Spleen (tissue), 11 donors: ENCODE results near the gene MARCHF9. TPM values are rescaled to one million over a fixed set of nuclear protein-coding genes. Genes with fewer than 3 reads are reported as not detected.

ENCODE experiments used
- DNase-seq: peaks from one replicate; pipeline ENCODE4 v3.0.0-alpha.2; 2020
- H3K27ac ChIP-seq, 8 donors: fragments of 200-600 bp; sonication (generic) in 7 of 8; 1 replicate in 4 of 8; 2 replicates in 4 of 8; pipeline versions ENCODE4 v1.5.0 to v1.8.0; 2016 to 2021; ENCODE audit warnings: inconsistent platforms in 4 of 8, mild to moderate bottlenecking in 4 of 8, moderate library complexity in 1 of 8
- H3K27me3 ChIP-seq, 7 donors: fragments of 200-600 bp; sonication (generic) in 6 of 7; replicated peaks in 1 of 7; 1 replicate in 4 of 7; 2 replicates in 3 of 7; pipeline versions ENCODE4 v1.5.0 to v1.8.0; 2016 to 2021; ENCODE audit warnings: inconsistent platforms in 3 of 7, mild to moderate bottlenecking in 1 of 7
- H3K36me3 ChIP-seq, 6 donors: fragments of 200-600 bp; sonication (generic) in 5 of 6; 1 replicate in 4 of 6; 2 replicates in 2 of 6; pipeline versions ENCODE4 v1.5.0 to v1.8.0; 2016 to 2021; ENCODE audit warnings: inconsistent platforms in 2 of 6
- H3K4me1 ChIP-seq, 6 donors: fragments of 200-600 bp; sonication (generic) in 5 of 6; 1 replicate in 3 of 6; 2 replicates in 3 of 6; pipeline versions ENCODE4 v1.5.0 to v1.8.0; 2016 to 2021; ENCODE audit warnings: inconsistent platforms in 3 of 6
- H3K4me3 ChIP-seq, 8 donors: fragments of 200-600 bp; sonication (generic) in 7 of 8; 1 replicate in 4 of 8; 2 replicates in 4 of 8; pipeline versions ENCODE4 v1.5.0 to v1.8.0; 2016 to 2021; ENCODE audit warnings: inconsistent platforms in 4 of 8, mild to moderate bottlenecking in 4 of 8, moderate library complexity in 2 of 8
- H3K9me3 ChIP-seq, 8 donors: fragments of 200-600 bp; sonication (generic) in 7 of 8; 1 replicate in 4 of 8; 2 replicates in 4 of 8; pipeline versions ENCODE4 v1.5.0 to v1.8.0; 2016 to 2021; ENCODE audit warnings: inconsistent platforms in 4 of 8
- POLR2A ChIP-seq, 3 donors: fragments of 450-650 bp; IDR thresholded peaks; one replicate each; pipeline ENCODE4 v1.5.1; 2017; ENCODE audit warnings: antibody characterized with exemption in 3 of 3, mild to moderate bottlenecking in 1 of 3
- POLR2AphosphoS5 ChIP-seq, 3 donors: sonication (generic); formaldehyde crosslinking; IDR thresholded peaks; one replicate each; pipeline ENCODE4 v1.5.1; 2017; ENCODE audit warnings: antibody characterized with exemption in 3 of 3
- WGBS, 5 donors: extraction: QIAGEN DNeasy Blood & Tissue Kit in 3 of 5; methylation state at CpG; one replicate each; pipeline versions ENCODE4 v1.1.5 to v1.1.7; 2013 to 2018; 5-methylcytosine and 5-hydroxymethylcytosine counted together
- intact Hi-C: fragments of 100-400 bp; cut with DNase I; formaldehyde crosslinking; loops from one replicate; pipeline ENCODE4 v1.15.0; 2023; ENCODE audit warnings: low total_unique reads
- microRNA-seq, 3 donors: library from miRNA; unstranded; fragments of <30 nt; microRNA quantifications; one replicate each; pipeline versions ENCODE4 to v1.1.0, GENCODE V29; 2019 to 2020
- polyA plus RNA-seq, 3 donors: library from polyadenylated mRNA; stranded (reverse); fragments of 200-250 nt; gene quantifications; one replicate each; pipeline ENCODE4 v1.2.1, GENCODE V29; 2013
- small RNA-seq, 4 donors: library from RNA; depleted of rRNA; stranded (forward); fragments of <200 nt; gene quantifications; one replicate each; pipeline ENCODE3, GENCODE V24; 2016
- total RNA-seq, 7 donors: library from RNA; depleted of rRNA in 3 of 7; stranded (reverse); fragments of >200 nt in 3 of 7; fragmentation: NEBNext Ultra II Directional in 4 of 7; extraction: Animal tissue kit (Norgen Biotek cat#: 25700) in 4 of 7; gene quantifications; one replicate each; pipeline versions ENCODE4 v1.1.0 to v1.2.1, GENCODE V29; 2016 to 2021
- TF ChIP-seq, protein P1 (sequence below), 11 experiments: fragments of 200-600 bp in 7 of 11; fragments of 450-650 bp in 4 of 11; sonication (generic) in 4 of 11; IDR thresholded peaks in 8 of 11; conservative IDR thresholded peaks in 3 of 11; 1 replicate in 7 of 11; 2 replicates in 4 of 11; pipeline versions ENCODE4 v1.4.0 to v1.8.0; 2016 to 2021; ENCODE audit warnings: antibody characterized with exemption in 11 of 11, inconsistent platforms in 4 of 11, mild to moderate bottlenecking in 1 of 11
- donor health status: healthy with polysubstance abuse.
- donor health status: DM: no; HTN: no; CAD: no; lungs with moderate emphysema.
- donor health status: DM: no; HTN: no; CAD: no.
- donor health status: Bipolar disorder and iron deficiency.
- donor health status: healthy.
- donor health status: DM: no; HTN: no; CAD: no.
- donor health status: DM: yes; HTN: yes; CAD: no.

The MARCHF9 gene
- total and polyA plus RNA-seq, 10 donors: 17.2 to 49.0 (median 27.1) TPM

DNA sequence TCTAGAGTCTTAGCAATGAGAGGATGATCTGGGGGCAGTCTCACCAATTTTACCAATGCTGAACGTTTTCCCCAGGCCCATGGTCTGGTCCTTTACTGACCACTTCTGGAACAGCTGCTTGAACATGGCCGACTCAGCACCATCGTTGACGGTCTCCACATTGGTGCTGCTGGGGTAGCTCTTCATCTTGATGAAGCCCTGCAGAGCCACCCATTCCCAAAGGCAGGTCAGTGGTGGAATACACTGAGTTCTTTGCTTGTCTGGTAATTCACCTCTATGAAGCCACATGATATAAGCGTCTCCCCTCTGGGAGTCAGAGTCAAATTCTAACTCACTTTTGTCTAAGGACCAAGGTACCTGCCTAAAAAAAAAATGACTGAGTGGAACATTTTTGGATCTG is 53.4 kb downstream of the MARCHF9 start:
- Histone ChIP-seq H3K27ac (no peak overlapping the region), H3K36me3 (peaks cover 0 to 91% (median 40%) of the 10 kb centered on the region in 6 donors), H3K9me3 (no peaks in the 10 kb centered on the region), H3K4me3 (no peak overlapping the region), H3K4me1 (no peaks in the 10 kb centered on the region), H3K27me3 (no peaks in the 10 kb centered on the region)
- TF ChIP-seq POLR2AphosphoS5 (IDR thresholded peaks at IDR 0.05) (no peak), POLR2A (IDR thresholded peaks at IDR 0.05) (no peak)
- TF ChIP-seq, protein P1, sequence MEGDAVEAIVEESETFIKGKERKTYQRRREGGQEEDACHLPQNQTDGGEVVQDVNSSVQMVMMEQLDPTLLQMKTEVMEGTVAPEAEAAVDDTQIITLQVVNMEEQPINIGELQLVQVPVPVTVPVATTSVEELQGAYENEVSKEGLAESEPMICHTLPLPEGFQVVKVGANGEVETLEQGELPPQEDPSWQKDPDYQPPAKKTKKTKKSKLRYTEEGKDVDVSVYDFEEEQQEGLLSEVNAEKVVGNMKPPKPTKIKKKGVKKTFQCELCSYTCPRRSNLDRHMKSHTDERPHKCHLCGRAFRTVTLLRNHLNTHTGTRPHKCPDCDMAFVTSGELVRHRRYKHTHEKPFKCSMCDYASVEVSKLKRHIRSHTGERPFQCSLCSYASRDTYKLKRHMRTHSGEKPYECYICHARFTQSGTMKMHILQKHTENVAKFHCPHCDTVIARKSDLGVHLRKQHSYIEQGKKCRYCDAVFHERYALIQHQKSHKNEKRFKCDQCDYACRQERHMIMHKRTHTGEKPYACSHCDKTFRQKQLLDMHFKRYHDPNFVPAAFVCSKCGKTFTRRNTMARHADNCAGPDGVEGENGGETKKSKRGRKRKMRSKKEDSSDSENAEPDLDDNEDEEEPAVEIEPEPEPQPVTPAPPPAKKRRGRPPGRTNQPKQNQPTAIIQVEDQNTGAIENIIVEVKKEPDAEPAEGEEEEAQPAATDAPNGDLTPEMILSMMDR (IDR thresholded peaks at IDR 0.05 in 8 of 11, conservative IDR thresholded peaks at IDR 0.05 in 3 of 11): no peak
- intact Hi-C loops: loop anchor here (10.0 kb wide), 1 partner anchor 96 kb away; no protein-coding TSS in a partner anchor
- 90 to 98% (median 94%) methylated on average over 5 of the region's 5 CpGs for WGBS, 5 donors
- no peak for DNase-seq

DNA sequence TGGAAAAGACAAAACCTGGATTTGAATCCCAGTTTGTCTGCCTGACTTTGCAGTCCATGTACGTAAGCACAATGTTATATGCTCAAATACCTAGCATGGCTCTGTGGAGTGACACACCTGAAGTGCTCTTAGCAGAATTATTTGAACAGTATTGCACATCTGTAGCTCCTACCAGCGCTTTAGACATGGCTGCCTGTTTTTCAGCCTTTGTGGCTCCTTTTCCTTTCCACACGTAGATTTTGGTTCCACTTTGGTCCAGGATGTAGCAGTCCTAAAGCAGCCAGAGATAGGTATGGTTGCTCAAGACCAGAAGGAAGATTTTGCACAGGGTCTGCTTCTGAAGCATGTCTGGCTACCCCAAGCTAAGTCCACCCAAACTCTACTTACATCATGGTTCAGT is 54.5 kb downstream of the MARCHF9 start:
- no peaks in the 10 kb centered on the region for H3K27me3 ChIP-seq
- no peaks in the 10 kb centered on the region for H3K9me3 ChIP-seq
- H3K4me3 ChIP-seq: no peak overlapping the region
- TF ChIP-seq, protein P1 (IDR thresholded peaks at IDR 0.05 in 8 of 11, conservative IDR thresholded peaks at IDR 0.05 in 3 of 11): no peak
- TF ChIP-seq POLR2A (IDR thresholded peaks at IDR 0.05): no peak
- TF ChIP-seq POLR2AphosphoS5 (IDR thresholded peaks at IDR 0.05): no peak
- WGBS, 5 donors: 77 to 94% (median 92%) methylated on average over 3 of the region's 3 CpGs
- no peak overlapping the region for H3K27ac ChIP-seq
- H3K36me3 ChIP-seq: peaks cover 0 to 83% (median 40%) of the 10 kb centered on the region in 6 donors
- intact Hi-C loops: loop anchor here (10.0 kb wide), 1 partner anchor 95 kb away; no protein-coding TSS in a partner anchor
- peaks cover 0 to 8% (median 0%) of the 10 kb centered on the region in 6 donors for H3K4me1 ChIP-seq
- DNase-seq: no peak

Small RNAs within 50 kb of the gene (microRNA-seq; reads per million reads assigned to microRNA genes)
- gene MIR6759: 0 reads per million in 3 donors

Small RNAs within 50 kb of the gene (small RNA-seq; reads per million reads assigned to genes)
- gene RNU6-1083P: 0 reads per million in 4 donors

Other genes with a start within 250 kb of the MARCHF9 start
- gene DDIT3, start 234.6 kb upstream of the MARCHF9 start, total RNA-seq: 10 to 100 TPM; 18.0 to 27.7 (median 21.6) TPM
- 10 to 100 TPM; 39.8 to 43.9 (median 43.4) TPM for gene DDIT3, start 234.6 kb upstream of the MARCHF9 start, polyA plus RNA-seq
- 100 to 1,000 TPM in 4 of 7 donors, 10 to 100 TPM in 3; 52.9 to 171 (median 110) TPM for gene MBD6, start 232.3 kb upstream of the MARCHF9 start, total RNA-seq
- gene MBD6, start 232.3 kb upstream of the MARCHF9 start, polyA plus RNA-seq: 10 to 100 TPM; 14.8 to 65.0 (median 61.2) TPM
- 100 to 1,000 TPM in 4 of 7 donors, 10 to 100 TPM in 3; 68.5 to 152 (median 101) TPM for gene DCTN2, start 207.9 kb upstream of the MARCHF9 start, total RNA-seq
- 10 to 100 TPM; 53.3 to 67.3 (median 66.8) TPM for gene DCTN2, start 207.9 kb upstream of the MARCHF9 start, polyA plus RNA-seq
- under 1 TPM in 6 of 7 donors, not detected in 1; 0.09 to 0.76 (median 0.32) TPM for gene KIF5A, start 205.1 kb upstream of the MARCHF9 start, total RNA-seq
- gene KIF5A, start 205.1 kb upstream of the MARCHF9 start, polyA plus RNA-seq: under 1 TPM; 0.07 to 0.13 (median 0.08) TPM
- gene PIP4K2C, start 163.9 kb upstream of the MARCHF9 start, total RNA-seq: 10 to 100 TPM; 15.0 to 20.9 (median 18.8) TPM
- gene PIP4K2C, start 163.9 kb upstream of the MARCHF9 start, polyA plus RNA-seq: 1 to 10 TPM; 5.7 to 7.5 (median 6.3) TPM
- gene DTX3, start 150.3 kb upstream of the MARCHF9 start, total RNA-seq: 10 to 100 TPM; 15.3 to 30.7 (median 21.0) TPM
- 10 to 100 TPM; 13.7 to 24.3 (median 22.2) TPM for gene DTX3, start 150.3 kb upstream of the MARCHF9 start, polyA plus RNA-seq
- gene ARHGEF25, start 143.7 kb upstream of the MARCHF9 start, total RNA-seq: 10 to 100 TPM in 6 of 7 donors, 1 to 10 TPM in 1; 9.3 to 19.5 (median 14.8) TPM
- 10 to 100 TPM; 13.7 to 26.6 (median 22.5) TPM for gene ARHGEF25, start 143.7 kb upstream of the MARCHF9 start, polyA plus RNA-seq
- gene B4GALNT1, start 121.9 kb upstream of the MARCHF9 start, total RNA-seq: 1 to 10 TPM in 3 of 7 donors, under 1 TPM in 4; 0.39 to 2.2 (median 0.79) TPM
- gene B4GALNT1, start 121.9 kb upstream of the MARCHF9 start, polyA plus RNA-seq: 1 to 10 TPM in 1 of 3 donors, under 1 TPM in 2; 0.83 to 1.5 (median 0.93) TPM
- gene OS9, start 61.0 kb upstream of the MARCHF9 start, total RNA-seq: 100 to 1,000 TPM; 227 to 323 (median 256) TPM
- 100 to 1,000 TPM in 2 of 3 donors, 10 to 100 TPM in 1; 94.9 to 161 (median 130) TPM for gene OS9, start 61.0 kb upstream of the MARCHF9 start, polyA plus RNA-seq
- gene AGAP2, start 16.4 kb upstream of the MARCHF9 start, total RNA-seq: 10 to 100 TPM; 13.4 to 21.8 (median 19.5) TPM
- gene AGAP2, start 16.4 kb upstream of the MARCHF9 start, polyA plus RNA-seq: 1 to 10 TPM; 5.5 to 9.9 (median 6.6) TPM
- gene TSPAN31, start 10.1 kb upstream of the MARCHF9 start, total RNA-seq: 10 to 100 TPM; 27.1 to 93.1 (median 33.4) TPM
- 10 to 100 TPM; 16.9 to 25.9 (median 25.3) TPM for gene TSPAN31, start 10.1 kb upstream of the MARCHF9 start, polyA plus RNA-seq
- 10 to 100 TPM; 34.3 to 77.8 (median 51.6) TPM for gene CDK4, start 2.8 kb upstream of the MARCHF9 start, total RNA-seq
- 10 to 100 TPM; 36.2 to 72.0 (median 56.0) TPM for gene CDK4, start 2.8 kb upstream of the MARCHF9 start, polyA plus RNA-seq
- 1 to 10 TPM in 2 of 7 donors, under 1 TPM in 5; 0.23 to 1.5 (median 0.47) TPM for gene CYP27B1, start 12.0 kb downstream of the MARCHF9 start, total RNA-seq
- gene CYP27B1, start 12.0 kb downstream of the MARCHF9 start, polyA plus RNA-seq: under 1 TPM; 0.20 to 0.48 (median 0.30) TPM
- gene METTL1, start 17.0 kb downstream of the MARCHF9 start, total RNA-seq: 10 to 100 TPM in 3 of 7 donors, 1 to 10 TPM in 4; 4.9 to 22.0 (median 9.9) TPM
- gene METTL1, start 17.0 kb downstream of the MARCHF9 start, polyA plus RNA-seq: 10 to 100 TPM; 15.8 to 20.7 (median 16.3) TPM
- 1 to 10 TPM; 3.0 to 9.5 (median 6.0) TPM for gene EEF1AKMT3, start 17.5 kb downstream of the MARCHF9 start, total RNA-seq
- 1 to 10 TPM; 1.2 to 1.6 (median 1.4) TPM for gene EEF1AKMT3, start 17.5 kb downstream of the MARCHF9 start, polyA plus RNA-seq
- 10 to 100 TPM; 13.2 to 29.8 (median 16.3) TPM for gene TSFM, start 27.7 kb downstream of the MARCHF9 start, total RNA-seq
- 10 to 100 TPM; 20.7 to 38.2 (median 32.5) TPM for gene TSFM, start 27.7 kb downstream of the MARCHF9 start, polyA plus RNA-seq
- gene AVIL, start 63.6 kb downstream of the MARCHF9 start, total RNA-seq: 10 to 100 TPM in 1 of 7 donors, 1 to 10 TPM in 6; 4.8 to 18.6 (median 7.3) TPM
- gene AVIL, start 63.6 kb downstream of the MARCHF9 start, polyA plus RNA-seq: 1 to 10 TPM; 2.0 to 3.2 (median 2.8) TPM
- 100 to 1,000 TPM; 140 to 203 (median 181) TPM for gene CTDSP2, start 91.6 kb downstream of the MARCHF9 start, total RNA-seq
- 10 to 100 TPM; 22.2 to 43.5 (median 23.8) TPM for gene CTDSP2, start 91.6 kb downstream of the MARCHF9 start, polyA plus RNA-seq
- gene ATP23, start 186.5 kb downstream of the MARCHF9 start, total RNA-seq: 1 to 10 TPM; 2.5 to 8.5 (median 4.9) TPM
- 10 to 100 TPM in 1 of 3 donors, 1 to 10 TPM in 2; 3.5 to 11.8 (median 9.3) TPM for gene ATP23, start 186.5 kb downstream of the MARCHF9 start, polyA plus RNA-seq